Measurements from ENCODE around the gene AIPL1.

The AIPL1 gene

DNA sequence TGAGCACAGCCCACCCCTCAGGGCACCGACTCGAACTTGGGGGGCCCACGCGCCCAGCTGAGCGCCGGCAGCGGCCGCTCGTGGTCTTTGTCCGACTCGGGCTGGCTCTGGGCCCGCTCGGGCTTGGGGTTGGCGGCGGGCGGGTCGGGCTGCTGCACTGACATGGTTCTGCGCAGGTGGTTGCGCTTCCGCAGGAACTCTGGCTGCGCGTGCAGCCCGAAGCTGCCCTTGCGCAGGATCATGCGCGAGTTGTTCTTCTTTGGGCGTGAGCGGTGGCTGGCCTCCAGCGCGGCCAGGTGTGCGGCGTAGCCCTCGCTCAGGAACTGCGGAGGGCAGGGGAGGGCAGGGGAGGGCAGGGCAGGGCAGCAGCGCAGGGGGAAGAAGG is 20.4 kb upstream of the AIPL1 start:
- H3K9me3 ChIP-seq: no peaks in the 10 kb centered on the region
- peaks cover 0 to 19% (median 12%) of the 10 kb centered on the region in 4 donors for H3K4me1 ChIP-seq
- no peaks in the 10 kb centered on the region for H3K36me3 ChIP-seq
- no peak for DNase-seq
- peak overlapping the region in 1 of 2 donors; percentile 23 for H3K4me3 ChIP-seq
- peaks cover 0 to 31% of the 10 kb centered on the region in 2 donors for H3K27me3 ChIP-seq
- TF ChIP-seq, protein P1, sequence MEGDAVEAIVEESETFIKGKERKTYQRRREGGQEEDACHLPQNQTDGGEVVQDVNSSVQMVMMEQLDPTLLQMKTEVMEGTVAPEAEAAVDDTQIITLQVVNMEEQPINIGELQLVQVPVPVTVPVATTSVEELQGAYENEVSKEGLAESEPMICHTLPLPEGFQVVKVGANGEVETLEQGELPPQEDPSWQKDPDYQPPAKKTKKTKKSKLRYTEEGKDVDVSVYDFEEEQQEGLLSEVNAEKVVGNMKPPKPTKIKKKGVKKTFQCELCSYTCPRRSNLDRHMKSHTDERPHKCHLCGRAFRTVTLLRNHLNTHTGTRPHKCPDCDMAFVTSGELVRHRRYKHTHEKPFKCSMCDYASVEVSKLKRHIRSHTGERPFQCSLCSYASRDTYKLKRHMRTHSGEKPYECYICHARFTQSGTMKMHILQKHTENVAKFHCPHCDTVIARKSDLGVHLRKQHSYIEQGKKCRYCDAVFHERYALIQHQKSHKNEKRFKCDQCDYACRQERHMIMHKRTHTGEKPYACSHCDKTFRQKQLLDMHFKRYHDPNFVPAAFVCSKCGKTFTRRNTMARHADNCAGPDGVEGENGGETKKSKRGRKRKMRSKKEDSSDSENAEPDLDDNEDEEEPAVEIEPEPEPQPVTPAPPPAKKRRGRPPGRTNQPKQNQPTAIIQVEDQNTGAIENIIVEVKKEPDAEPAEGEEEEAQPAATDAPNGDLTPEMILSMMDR (IDR thresholded peaks at IDR 0.05): no peak
- no peak overlapping the region for H3K27ac ChIP-seq
- intact Hi-C loops (cut with DNase I; ENCODE audit: low total_unique reads): no loop called here

GRCh38 chr17:6454495-6455320 is 19.8 kb upstream of the AIPL1 start:
- no peak overlapping the region for H3K27ac ChIP-seq
- no peak for DNase-seq
- TF ChIP-seq, protein P1 (IDR thresholded peaks at IDR 0.05): no peak

DNA sequence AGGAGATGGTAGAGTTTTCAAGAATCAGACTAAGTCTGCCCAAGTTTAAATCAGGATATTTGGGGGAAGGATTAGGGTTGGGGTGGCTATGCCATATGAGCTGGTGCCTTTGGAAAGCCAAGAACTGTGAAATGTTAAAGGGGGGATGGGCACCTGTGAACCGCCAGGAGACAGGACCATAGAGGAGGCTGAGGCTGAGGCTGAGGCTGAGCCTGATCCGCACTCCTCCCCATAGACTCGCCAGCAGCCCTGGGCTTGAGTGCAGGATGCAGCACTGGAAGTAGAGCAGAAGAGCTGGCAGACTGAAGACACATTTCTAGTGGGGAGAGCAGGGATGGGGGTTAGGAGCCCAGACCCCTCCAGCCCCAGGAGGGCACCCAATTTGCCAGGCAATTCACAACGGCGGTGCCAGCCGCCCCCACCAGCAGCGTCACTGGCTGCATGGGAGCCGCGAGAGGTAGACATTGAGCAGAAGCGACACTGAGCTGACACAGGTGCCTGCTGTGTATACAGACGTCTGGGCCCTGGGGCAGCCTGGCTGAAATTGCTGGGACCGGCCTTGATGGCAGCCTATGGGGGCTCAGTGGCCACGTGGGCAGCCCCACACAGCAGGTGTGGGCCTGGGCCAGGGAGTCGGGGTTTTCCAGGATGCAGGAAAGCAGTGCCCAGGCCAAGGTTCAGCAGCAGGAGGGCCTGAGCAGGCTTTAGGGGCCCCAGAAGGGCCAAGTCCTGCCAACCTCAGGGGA is 18.5 kb upstream of the AIPL1 start:
- intact Hi-C loops (cut with DNase I; ENCODE audit: low total_unique reads): no loop called here
- TF ChIP-seq, protein P1 (IDR thresholded peaks at IDR 0.05): no peak
- H3K36me3 ChIP-seq: no peaks in the 10 kb centered on the region
- no peak overlapping the region for H3K27ac ChIP-seq
- H3K4me1 ChIP-seq: peaks cover 0 to 19% (median 12%) of the 10 kb centered on the region in 4 donors
- peaks cover 0 to 31% of the 10 kb centered on the region in 2 donors for H3K27me3 ChIP-seq
- no peak overlapping the region for H3K4me3 ChIP-seq
- DNase-seq: no peak
- H3K9me3 ChIP-seq: no peaks in the 10 kb centered on the region

More at GRCh38 chr17:6454495-6455320, 19.8 kb upstream of the AIPL1 start:
- intact Hi-C loops (cut with DNase I; ENCODE audit: low total_unique reads): no loop called here
- Histone ChIP-seq H3K9me3 (no peaks in the 10 kb centered on the region), H3K27me3 (peaks cover 0 to 31% of the 10 kb centered on the region in 2 donors), H3K4me3 (peak overlapping the region in 1 of 2 donors; percentile 23), H3K4me1 (peaks cover 0 to 19% (median 12%) of the 10 kb centered on the region in 4 donors), H3K36me3 (no peaks in the 10 kb centered on the region)

DNA sequence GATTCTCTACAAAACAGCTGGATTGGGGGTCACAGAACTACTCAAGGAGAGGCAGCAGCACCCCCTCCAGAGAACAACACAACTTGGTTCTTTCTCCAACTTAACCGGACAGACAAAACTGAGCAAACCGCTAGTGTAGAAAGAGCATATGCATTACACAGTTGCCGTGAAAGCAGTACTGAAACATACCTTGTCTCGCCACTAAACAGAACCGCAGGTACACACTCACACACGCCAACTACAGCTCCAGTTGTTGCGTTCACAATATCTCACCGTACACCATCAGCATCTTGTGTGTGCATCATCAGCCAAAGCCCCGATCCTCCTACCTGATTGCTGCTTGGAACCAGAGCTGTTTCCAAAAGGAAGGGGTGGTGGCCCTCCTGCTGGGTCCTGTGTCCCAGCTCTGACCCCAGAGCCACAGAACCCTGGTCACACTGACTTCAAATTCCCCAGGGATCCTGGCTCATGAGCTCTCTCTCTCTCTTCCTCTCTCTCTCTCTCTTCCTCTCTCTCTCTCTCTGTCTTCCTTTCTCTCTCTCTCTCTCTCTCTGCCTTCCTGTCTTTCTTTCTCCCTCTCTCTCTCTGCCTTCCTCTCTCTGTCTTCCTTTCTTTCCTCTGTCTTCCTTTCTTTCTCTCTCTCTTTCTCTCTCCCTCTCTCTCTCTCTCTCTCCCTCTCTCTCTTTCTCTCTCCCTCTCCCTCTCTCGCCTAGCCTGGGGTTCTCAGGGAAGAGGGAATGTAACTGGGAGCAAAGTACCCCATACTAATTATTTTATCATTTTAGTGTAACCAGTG is 17.7 kb upstream of the AIPL1 start:
- no peak overlapping the region for H3K4me3 ChIP-seq
- H3K9me3 ChIP-seq: no peaks in the 10 kb centered on the region
- intact Hi-C loops (cut with DNase I; ENCODE audit: low total_unique reads): no loop called here
- TF ChIP-seq, protein P1 (IDR thresholded peaks at IDR 0.05): no peak
- H3K36me3 ChIP-seq: no peaks in the 10 kb centered on the region
- H3K27me3 ChIP-seq: peaks cover 0 to 31% of the 10 kb centered on the region in 2 donors
- no peak overlapping the region for H3K27ac ChIP-seq
- H3K4me1 ChIP-seq: peaks cover 0 to 19% (median 11%) of the 10 kb centered on the region in 4 donors
- DNase-seq: no peak
